SKM-1 treated with dmso at 0.1 percent for 144 hours (cell line): ENCODE measurements around the gene ACTR3C.
"Not testable (repeated sequence)": the region's sequence is repeated elsewhere in the genome, so short reads cannot be mapped to it uniquely, and the experiment has no call there.

Experiments used
- DNase-seq: peaks from one replicate; lab custom pipeline; 2025; ENCODE audit not compliant: unreplicated experiment; lab: John Stamatoyannopoulos, UW

The ACTR3C gene

GRCh38 chr7:150314639-150315239, 8.6 kb downstream of the ACTR3C start:
- no peak for DNase-seq

GRCh38 chr7:150313870-150314269, 9.5 kb downstream of the ACTR3C start:
- no peak for DNase-seq

- no peak for DNase-seq
Observed at GRCh38 chr7:150313367-150313809, 10.0 kb downstream of the ACTR3C start.

- DNase-seq: not testable (repeated sequence)
Observed at GRCh38 chr7:150312649-150313366, 10.5 kb downstream of the ACTR3C start.

GRCh38 chr7:150311711-150312110, 11.6 kb downstream of the ACTR3C start:
- DNase-seq: no peak

GRCh38 chr7:150311146-150311545, 12.2 kb downstream of the ACTR3C start:
- DNase-seq: no peak

- DNase-seq: no peak
Observed at GRCh38 chr7:150308575-150308974, 14.8 kb downstream of the ACTR3C start.

GRCh38 chr7:150307904-150308303, 15.4 kb downstream of the ACTR3C start:
- DNase-seq: no peak

- DNase-seq: no peak
Observed at GRCh38 chr7:150307129-150307528, 16.2 kb downstream of the ACTR3C start.

- DNase-seq: not testable (repeated sequence)
Observed at GRCh38 chr7:150306377-150306776, 17.0 kb downstream of the ACTR3C start.

- DNase-seq: not testable (repeated sequence)
Observed at GRCh38 chr7:150305903-150306284, 17.5 kb downstream of the ACTR3C start.

- DNase-seq: not testable (repeated sequence)
Observed at GRCh38 chr7:150305259-150305902, 18.0 kb downstream of the ACTR3C start.

- not testable (repeated sequence) for DNase-seq
Observed at GRCh38 chr7:150304499-150305258, 18.7 kb downstream of the ACTR3C start.

GRCh38 chr7:150302908-150303310, 20.4 kb downstream of the ACTR3C start:
- not testable (repeated sequence) for DNase-seq

GRCh38 chr7:150297978-150298377, 25.4 kb downstream of the ACTR3C start:
- not testable (repeated sequence) for DNase-seq

- not testable (repeated sequence) for DNase-seq
Observed at GRCh38 chr7:150296802-150297201, 26.5 kb downstream of the ACTR3C start.

- DNase-seq: not testable (repeated sequence)
Observed at GRCh38 chr7:150295614-150296013, 27.7 kb downstream of the ACTR3C start.

- DNase-seq: not testable (repeated sequence)
Observed at GRCh38 chr7:150295027-150295426, 28.3 kb downstream of the ACTR3C start.

- not testable (repeated sequence) for DNase-seq
Observed at GRCh38 chr7:150290317-150290716, 33.0 kb downstream of the ACTR3C start.

GRCh38 chr7:150288816-150289215, 34.5 kb downstream of the ACTR3C start:
- not testable (repeated sequence) for DNase-seq

- DNase-seq: not testable (repeated sequence)
Observed at GRCh38 chr7:150287815-150288214, 35.5 kb downstream of the ACTR3C start.
